SK-N-SH (cell line): ENCODE measurements around the gene SMARCC2. TPM values are rescaled to one million over a fixed set of nuclear protein-coding genes. Genes with fewer than 3 reads are reported as not detected.

Source experiments
- CTCF ChIA-PET: fragments of 300-600, 350-600 bp; formaldehyde crosslinking; extraction: SDS; loops from one replicate; lab custom pipeline; 2021; lab: Yijun Ruan, JAX
- POLR2A ChIA-PET: fragments of 350-600 bp; sonication (Branson Sonifier 250); formaldehyde crosslinking; extraction: SDS; loops from one replicate; lab custom pipeline; 2020; ENCODE audit warnings: antibody characterized with exemption, inconsistent platforms; lab: Yijun Ruan, JAX
- DNase-seq: peaks from one replicate; pipeline ENCODE4 v3.0.0; 2012
- H2AFZ ChIP-seq: fragments of 200-600 bp; sonication (generic); 2 replicates; pipeline ENCODE4 v1.8.1; 2016; ENCODE audit warnings: antibody characterized with exemption, mild to moderate bottlenecking, low read depth
- H3F3A ChIP-seq: fragments of 200-600 bp; sonication (generic); replicated peaks from 2 replicates; pipeline ENCODE3; 2016; ENCODE audit warnings: antibody characterized with exemption, mild to moderate bottlenecking; ENCODE audit not compliant: insufficient read depth
- H3K27ac ChIP-seq, 2 experiments: fragments of 200-500 bp in 1 of 2; fragments of 200-600 bp in 1 of 2; sonication (Bioruptor generic) in 1 of 2; sonication (generic), shearing (Covaris generic) in 1 of 2; 2 replicates each; pipeline versions ENCODE4 v1.5.1 to v1.6.1; 2014 to 2016; ENCODE audit warnings: low read depth in 2 of 2, inconsistent platforms in 1 of 2, low read length in 1 of 2, mild to moderate bottlenecking in 1 of 2, mixed read lengths in 1 of 2
- H3K27me3 ChIP-seq: fragments of 200-600 bp; sonication (generic), shearing (Covaris generic); 2 replicates; pipeline ENCODE4 v1.6.1; 2016; ENCODE audit warnings: mixed run types; ENCODE audit not compliant: insufficient read depth
- H3K36me3 ChIP-seq, 2 experiments: fragments of 200-500 bp in 1 of 2; fragments of 200-600 bp in 1 of 2; sonication (Bioruptor generic) in 1 of 2; sonication (generic) in 1 of 2; replicated peaks in 1 of 2; 2 replicates each; pipeline versions ENCODE3 to v1.5.1; 2014 to 2016; ENCODE audit warnings: low read length in 1 of 2, mild to moderate bottlenecking in 1 of 2; ENCODE audit not compliant: insufficient read depth in 2 of 2, control insufficient read depth in 1 of 2
- H3K4me1 ChIP-seq, 2 experiments: fragments of 200-500 bp in 1 of 2; fragments of 200-600 bp in 1 of 2; sonication (Bioruptor generic) in 1 of 2; sonication (generic), shearing (Covaris generic) in 1 of 2; 2 replicates each; pipeline versions ENCODE4 v1.5.1 to v1.6.1; 2014 to 2016; ENCODE audit warnings: low read depth in 1 of 2, low read length in 1 of 2, mixed run types in 1 of 2; ENCODE audit not compliant: insufficient read depth in 2 of 2, control insufficient read depth in 1 of 2
- H3K4me2 ChIP-seq: fragments of 200-600 bp; sonication (generic), shearing (Covaris generic); 2 replicates; pipeline ENCODE4 v1.6.1; 2017; ENCODE audit warnings: mixed run types
- H3K4me3 ChIP-seq, 2 experiments: fragments of 200-500 bp in 1 of 2; fragments of 200-600 bp in 1 of 2; sonication (Bioruptor generic) in 1 of 2; sonication (generic), shearing (Covaris generic) in 1 of 2; 2 replicates each; pipeline versions ENCODE4 v1.5.1 to v1.8.1; 2014 to 2016; ENCODE audit warnings: low read depth in 2 of 2, inconsistent platforms in 1 of 2, low read length in 1 of 2, mild to moderate bottlenecking in 1 of 2, mixed read lengths in 1 of 2, moderate library complexity in 1 of 2
- H3K79me2 ChIP-seq: fragments of 200-600 bp; sonication (generic); 2 replicates; pipeline ENCODE4 v1.8.1; 2017; ENCODE audit warnings: mild to moderate bottlenecking; ENCODE audit not compliant: insufficient read depth
- H3K9ac ChIP-seq: fragments of 200-600 bp; sonication (generic); 2 replicates; pipeline ENCODE4 v1.6.1; 2017; ENCODE audit warnings: mixed run types
- H3K9me2 ChIP-seq: fragments of 200-600 bp; sonication (generic); 2 replicates; pipeline ENCODE4 v1.6.1; 2017; ENCODE audit warnings: mixed run types
- H3K9me3 ChIP-seq: fragments of 200-600 bp; sonication (generic); 2 replicates; pipeline ENCODE4 v1.6.1; 2017; ENCODE audit warnings: mixed run types, mild to moderate bottlenecking, moderate library complexity
- H4K20me1 ChIP-seq: fragments of 200-600 bp; sonication (generic); 2 replicates; pipeline ENCODE4 v1.6.1; 2017; ENCODE audit warnings: mild to moderate bottlenecking, mixed run types; ENCODE audit not compliant: insufficient read depth
- EP300 ChIP-seq, 2 experiments: IDR thresholded peaks; 2 replicates each; pipeline versions ENCODE4 v1.4.0 to v1.6.1; 2012; ENCODE audit warnings: borderline replicate concordance in 1 of 2, low read depth in 1 of 2, low read length in 1 of 2
- FOSL2 ChIP-seq: IDR thresholded peaks from 2 replicates; pipeline ENCODE4 v1.4.0; 2012; ENCODE audit warnings: low read depth, mild to moderate bottlenecking, moderate library complexity, borderline replicate concordance
- FOXJ3 ChIP-seq: sonication (generic); formaldehyde crosslinking; IDR thresholded peaks from 2 replicates; pipeline ENCODE4 v1.5.1; 2020; ENCODE audit warnings: mild to moderate bottlenecking, missing genetic modification reagents
- FOXM1 ChIP-seq: IDR thresholded peaks from 2 replicates; pipeline ENCODE4 v1.4.0; 2012; ENCODE audit warnings: low read depth, mild to moderate bottlenecking
- MEF2A ChIP-seq: IDR thresholded peaks from 2 replicates; pipeline ENCODE4 v1.4.0; 2012; ENCODE audit warnings: low read depth, borderline replicate concordance
- MXI1 ChIP-seq: IDR thresholded peaks from 2 replicates; pipeline ENCODE4 v1.6.1; 2012; ENCODE audit warnings: mild to moderate bottlenecking, low read depth, low read length, improper control_type of control experiment
- NFIC ChIP-seq: IDR thresholded peaks from 2 replicates; pipeline ENCODE4 v1.4.0; 2012; ENCODE audit warnings: borderline replicate concordance
- NRF1 ChIP-seq: IDR thresholded peaks from 2 replicates; pipeline ENCODE4 v1.6.1; 2012; ENCODE audit warnings: low read depth, mild to moderate bottlenecking, low read length
- POLR2AphosphoS5 ChIP-seq: IDR thresholded peaks from 2 replicates; pipeline ENCODE4 v1.6.1; 2012; ENCODE audit warnings: low read depth, low read length
- RXRA ChIP-seq: IDR thresholded peaks from 2 replicates; pipeline ENCODE4 v1.4.0; 2012; ENCODE audit warnings: low read depth, mild to moderate bottlenecking, borderline replicate concordance
- SMC3 ChIP-seq: IDR thresholded peaks from 2 replicates; pipeline ENCODE4 v1.6.1; 2012; ENCODE audit warnings: low read depth, low read length, improper control_type of control experiment
- TAF1 ChIP-seq: IDR thresholded peaks from 2 replicates; pipeline ENCODE4 v1.6.1; 2012; ENCODE audit warnings: low read depth, mild to moderate bottlenecking, low read length, moderate library complexity, borderline replicate concordance
- TEAD4 ChIP-seq: IDR thresholded peaks from 2 replicates; pipeline ENCODE4 v1.4.0; 2012; ENCODE audit warnings: mild to moderate bottlenecking, borderline replicate concordance; ENCODE audit not compliant: insufficient read depth
- YY1 ChIP-seq: IDR thresholded peaks from 2 replicates; pipeline ENCODE4 v1.4.0; 2012; ENCODE audit warnings: low read depth, mild to moderate bottlenecking
- WGBS: methylation state at CpG from one replicate; pipeline ENCODE4 v1.1.6; 2017; ENCODE audit warnings: low lambda C conversion rate; 5-methylcytosine and 5-hydroxymethylcytosine counted together
- polyA plus RNA-seq, 3 experiments: library from polyadenylated mRNA; depleted of rRNA; stranded (reverse); fragments of >200 nt; gene quantifications; 2 replicates each; pipeline ENCODE4 v1.2.3, GENCODE V29; 2012
- TF ChIP-seq, protein P1 (sequence below): fragments of 150-350 bp; IDR thresholded peaks from 2 replicates; pipeline ENCODE4 v1.6.1; 2017; ENCODE audit warnings: antibody characterized with exemption, low read length, low read depth, borderline replicate concordance
- TF ChIP-seq, protein P2 (sequence below): IDR thresholded peaks from 2 replicates; pipeline ENCODE4 v1.6.1; 2012; ENCODE audit warnings: mild to moderate bottlenecking, low read depth, low read length, moderate library complexity
- TF ChIP-seq, protein P3 (sequence below): IDR thresholded peaks from 2 replicates; pipeline ENCODE4 v1.4.0; 2012; ENCODE audit warnings: low read depth, borderline replicate concordance
- TF ChIP-seq, protein P4 (sequence below): fragments of 200-600 bp; sonication (generic); IDR thresholded peaks from 2 replicates; pipeline ENCODE4 v1.6.1; 2017; ENCODE audit warnings: antibody characterized with exemption, mild to moderate bottlenecking, moderate library complexity
- TF ChIP-seq, protein P5 (sequence below): IDR thresholded peaks from 2 replicates; pipeline ENCODE4; 2012
- TF ChIP-seq, protein P6 (sequence below): IDR thresholded peaks from 2 replicates; pipeline ENCODE4 v1.4.0; 2012; ENCODE audit warnings: low read depth, borderline replicate concordance

Gene SMARCC2
- polyA plus RNA-seq (2012; rRNA removed), result 64.3 and 73.0 TPM in 2 replicates
- 41.9 and 47.1 TPM in 2 replicates for polyA plus RNA-seq (2012; cell fraction: cytosol; rRNA removed)
- polyA plus RNA-seq (2012; cell fraction: nucleus; rRNA removed), result 145 and 203 TPM in 2 replicates

DNA sequence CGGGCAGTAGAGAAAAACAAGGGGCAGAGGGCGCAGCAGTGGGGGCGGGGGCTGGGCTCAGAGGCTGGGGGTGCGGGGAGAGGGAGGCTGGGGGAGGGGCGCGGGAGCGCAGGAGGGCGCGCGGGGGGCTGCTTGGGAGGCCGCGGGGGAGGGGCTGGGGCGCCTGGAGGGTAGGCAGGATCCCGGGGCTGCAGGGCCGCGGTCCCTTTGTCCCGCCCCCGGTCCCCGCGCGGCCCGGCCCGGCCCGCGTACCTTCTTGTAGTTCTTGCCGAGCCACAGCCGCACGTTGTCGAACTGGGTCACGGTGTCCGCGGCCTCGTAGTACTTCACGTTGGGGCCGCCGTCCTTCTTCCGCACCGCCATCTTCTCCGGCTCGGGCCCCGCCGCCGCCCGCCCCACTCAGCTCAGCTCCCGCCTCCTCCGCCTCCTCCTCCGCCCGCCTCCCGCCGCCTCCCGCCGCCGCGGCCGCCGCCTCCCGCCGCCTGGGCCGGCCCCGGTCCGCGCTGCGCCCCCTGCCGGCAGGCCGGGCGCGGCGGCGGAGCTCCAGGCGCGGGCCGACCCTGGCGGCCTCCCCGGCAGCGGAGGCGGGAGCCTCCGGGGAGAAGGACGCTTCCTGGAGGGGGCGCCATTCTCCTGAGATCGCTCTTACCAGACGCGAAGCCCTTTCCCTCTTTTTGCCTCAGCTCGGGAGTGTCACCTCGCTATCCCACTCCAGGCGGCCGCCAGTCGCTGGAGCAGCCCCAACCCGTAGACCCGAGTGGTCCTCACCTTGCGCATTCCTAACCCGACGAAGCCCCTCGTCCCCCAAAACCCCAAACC is at the start of gene SMARCC2:
TSS of gene SMARCC2 (minus strand) at position 385 of the 819 bp plus-strand sequence. CDS start at position 363, 22 bp downstream.
- no peaks in the 10 kb centered on the region for H3K27me3 ChIP-seq
- peak within 1 kb of the TSS; percentile 97 for H3K4me2 ChIP-seq
- peak within 1 kb of the TSS; percentile 87 to 91 for H3K4me3 ChIP-seq
- DNase-seq, result peak; percentile 97
- ChIA-PET POLR2A (interaction anchor here (0.7 to 2.2 kb wide), 15 partner anchors 26 to 272 kb away, joined by 3 to 21 read pairs (median 4); partner anchors contain the start of genes ANKRD52, COQ10A, ESYT1 and MYL6), CTCF (interaction anchor here (0.6 to 13.8 kb wide), 72 partner anchors 10 to 1416 kb away, joined by 3 to 272 read pairs (median 5); partner anchors contain the start of genes ANKRD52, COQ10A, CS and ERBB3)
- no peaks in the 10 kb centered on the region for H3K9me2 ChIP-seq
- peak within 1 kb of the TSS; percentile 83 to 87 for H3K27ac ChIP-seq
- H3K9me3 ChIP-seq, result no peaks in the 10 kb centered on the region
- peaks cover 8% of the 10 kb centered on the region for H4K20me1 ChIP-seq
- peaks cover 16 to 26% of the 10 kb centered on the region in 2 experiments for H3K36me3 ChIP-seq
- peak within 1 kb of the TSS; percentile 94 for H3K9ac ChIP-seq
- H3K4me1 ChIP-seq, result peaks cover 8 to 13% of the 10 kb centered on the region in 2 experiments; a peak in 2 of 4 replicates
- H3K79me2 ChIP-seq, result peaks cover 46% of the 10 kb centered on the region
- 1% methylated on average over 15 of the region's 93 CpGs for WGBS
- H2AFZ ChIP-seq, result peak within 1 kb of the TSS; percentile 96
- peaks cover 19% of the 10 kb centered on the region for H3F3A ChIP-seq
- no peak for TF ChIP-seq FOXJ3
- no peak for TF ChIP-seq FOXM1
- TF ChIP-seq, protein P1, sequence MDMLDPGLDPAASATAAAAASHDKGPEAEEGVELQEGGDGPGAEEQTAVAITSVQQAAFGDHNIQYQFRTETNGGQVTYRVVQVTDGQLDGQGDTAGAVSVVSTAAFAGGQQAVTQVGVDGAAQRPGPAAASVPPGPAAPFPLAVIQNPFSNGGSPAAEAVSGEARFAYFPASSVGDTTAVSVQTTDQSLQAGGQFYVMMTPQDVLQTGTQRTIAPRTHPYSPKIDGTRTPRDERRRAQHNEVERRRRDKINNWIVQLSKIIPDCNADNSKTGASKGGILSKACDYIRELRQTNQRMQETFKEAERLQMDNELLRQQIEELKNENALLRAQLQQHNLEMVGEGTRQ, result no peak
- no peak; the same call in 1 of the 2 replicates for TF ChIP-seq NFIC
- peak; percentile 81 for TF ChIP-seq YY1
- TF ChIP-seq, protein P2, sequence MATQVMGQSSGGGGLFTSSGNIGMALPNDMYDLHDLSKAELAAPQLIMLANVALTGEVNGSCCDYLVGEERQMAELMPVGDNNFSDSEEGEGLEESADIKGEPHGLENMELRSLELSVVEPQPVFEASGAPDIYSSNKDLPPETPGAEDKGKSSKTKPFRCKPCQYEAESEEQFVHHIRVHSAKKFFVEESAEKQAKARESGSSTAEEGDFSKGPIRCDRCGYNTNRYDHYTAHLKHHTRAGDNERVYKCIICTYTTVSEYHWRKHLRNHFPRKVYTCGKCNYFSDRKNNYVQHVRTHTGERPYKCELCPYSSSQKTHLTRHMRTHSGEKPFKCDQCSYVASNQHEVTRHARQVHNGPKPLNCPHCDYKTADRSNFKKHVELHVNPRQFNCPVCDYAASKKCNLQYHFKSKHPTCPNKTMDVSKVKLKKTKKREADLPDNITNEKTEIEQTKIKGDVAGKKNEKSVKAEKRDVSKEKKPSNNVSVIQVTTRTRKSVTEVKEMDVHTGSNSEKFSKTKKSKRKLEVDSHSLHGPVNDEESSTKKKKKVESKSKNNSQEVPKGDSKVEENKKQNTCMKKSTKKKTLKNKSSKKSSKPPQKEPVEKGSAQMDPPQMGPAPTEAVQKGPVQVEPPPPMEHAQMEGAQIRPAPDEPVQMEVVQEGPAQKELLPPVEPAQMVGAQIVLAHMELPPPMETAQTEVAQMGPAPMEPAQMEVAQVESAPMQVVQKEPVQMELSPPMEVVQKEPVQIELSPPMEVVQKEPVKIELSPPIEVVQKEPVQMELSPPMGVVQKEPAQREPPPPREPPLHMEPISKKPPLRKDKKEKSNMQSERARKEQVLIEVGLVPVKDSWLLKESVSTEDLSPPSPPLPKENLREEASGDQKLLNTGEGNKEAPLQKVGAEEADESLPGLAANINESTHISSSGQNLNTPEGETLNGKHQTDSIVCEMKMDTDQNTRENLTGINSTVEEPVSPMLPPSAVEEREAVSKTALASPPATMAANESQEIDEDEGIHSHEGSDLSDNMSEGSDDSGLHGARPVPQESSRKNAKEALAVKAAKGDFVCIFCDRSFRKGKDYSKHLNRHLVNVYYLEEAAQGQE, result peak; percentile 65; the same call in 1 of the 2 replicates
- no peak for TF ChIP-seq MEF2A
- TF ChIP-seq FOSL2, result no peak
- TF ChIP-seq TEAD4, result no peak
- TF ChIP-seq NRF1, result no peak
- 0 out of 2 replicates have a peak, but pooled peaks have one; percentile 37 for TF ChIP-seq TAF1
- TF ChIP-seq, protein P3, sequence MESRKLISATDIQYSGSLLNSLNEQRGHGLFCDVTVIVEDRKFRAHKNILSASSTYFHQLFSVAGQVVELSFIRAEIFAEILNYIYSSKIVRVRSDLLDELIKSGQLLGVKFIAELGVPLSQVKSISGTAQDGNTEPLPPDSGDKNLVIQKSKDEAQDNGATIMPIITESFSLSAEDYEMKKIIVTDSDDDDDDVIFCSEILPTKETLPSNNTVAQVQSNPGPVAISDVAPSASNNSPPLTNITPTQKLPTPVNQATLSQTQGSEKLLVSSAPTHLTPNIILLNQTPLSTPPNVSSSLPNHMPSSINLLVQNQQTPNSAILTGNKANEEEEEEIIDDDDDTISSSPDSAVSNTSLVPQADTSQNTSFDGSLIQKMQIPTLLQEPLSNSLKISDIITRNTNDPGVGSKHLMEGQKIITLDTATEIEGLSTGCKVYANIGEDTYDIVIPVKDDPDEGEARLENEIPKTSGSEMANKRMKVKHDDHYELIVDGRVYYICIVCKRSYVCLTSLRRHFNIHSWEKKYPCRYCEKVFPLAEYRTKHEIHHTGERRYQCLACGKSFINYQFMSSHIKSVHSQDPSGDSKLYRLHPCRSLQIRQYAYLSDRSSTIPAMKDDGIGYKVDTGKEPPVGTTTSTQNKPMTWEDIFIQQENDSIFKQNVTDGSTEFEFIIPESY, result no peak
- TF ChIP-seq, protein P4, sequence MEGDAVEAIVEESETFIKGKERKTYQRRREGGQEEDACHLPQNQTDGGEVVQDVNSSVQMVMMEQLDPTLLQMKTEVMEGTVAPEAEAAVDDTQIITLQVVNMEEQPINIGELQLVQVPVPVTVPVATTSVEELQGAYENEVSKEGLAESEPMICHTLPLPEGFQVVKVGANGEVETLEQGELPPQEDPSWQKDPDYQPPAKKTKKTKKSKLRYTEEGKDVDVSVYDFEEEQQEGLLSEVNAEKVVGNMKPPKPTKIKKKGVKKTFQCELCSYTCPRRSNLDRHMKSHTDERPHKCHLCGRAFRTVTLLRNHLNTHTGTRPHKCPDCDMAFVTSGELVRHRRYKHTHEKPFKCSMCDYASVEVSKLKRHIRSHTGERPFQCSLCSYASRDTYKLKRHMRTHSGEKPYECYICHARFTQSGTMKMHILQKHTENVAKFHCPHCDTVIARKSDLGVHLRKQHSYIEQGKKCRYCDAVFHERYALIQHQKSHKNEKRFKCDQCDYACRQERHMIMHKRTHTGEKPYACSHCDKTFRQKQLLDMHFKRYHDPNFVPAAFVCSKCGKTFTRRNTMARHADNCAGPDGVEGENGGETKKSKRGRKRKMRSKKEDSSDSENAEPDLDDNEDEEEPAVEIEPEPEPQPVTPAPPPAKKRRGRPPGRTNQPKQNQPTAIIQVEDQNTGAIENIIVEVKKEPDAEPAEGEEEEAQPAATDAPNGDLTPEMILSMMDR, result peak; percentile 70
- peak; percentile 50; the same call in 1 of the 2 replicates for TF ChIP-seq POLR2AphosphoS5
- peak; percentile 67 for TF ChIP-seq SMC3
- peak; percentile 12; the same call in 1 of the 2 replicates for TF ChIP-seq MXI1
- TF ChIP-seq EP300 (IDR thresholded peaks at IDR 0.05; ENCODE audit: borderline replicate concordance in 1 of 2, low read depth in 1 of 2, low read length in 1 of 2), result no peak
- TF ChIP-seq RXRA, result no peak
- TF ChIP-seq, protein P5, sequence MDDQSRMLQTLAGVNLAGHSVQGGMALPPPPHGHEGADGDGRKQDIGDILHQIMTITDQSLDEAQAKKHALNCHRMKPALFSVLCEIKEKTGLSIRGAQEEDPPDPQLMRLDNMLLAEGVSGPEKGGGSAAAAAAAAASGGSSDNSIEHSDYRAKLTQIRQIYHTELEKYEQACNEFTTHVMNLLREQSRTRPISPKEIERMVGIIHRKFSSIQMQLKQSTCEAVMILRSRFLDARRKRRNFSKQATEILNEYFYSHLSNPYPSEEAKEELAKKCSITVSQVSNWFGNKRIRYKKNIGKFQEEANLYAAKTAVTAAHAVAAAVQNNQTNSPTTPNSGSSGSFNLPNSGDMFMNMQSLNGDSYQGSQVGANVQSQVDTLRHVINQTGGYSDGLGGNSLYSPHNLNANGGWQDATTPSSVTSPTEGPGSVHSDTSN, result no peak; the same call in none of the 2 replicates
- TF ChIP-seq, protein P6, sequence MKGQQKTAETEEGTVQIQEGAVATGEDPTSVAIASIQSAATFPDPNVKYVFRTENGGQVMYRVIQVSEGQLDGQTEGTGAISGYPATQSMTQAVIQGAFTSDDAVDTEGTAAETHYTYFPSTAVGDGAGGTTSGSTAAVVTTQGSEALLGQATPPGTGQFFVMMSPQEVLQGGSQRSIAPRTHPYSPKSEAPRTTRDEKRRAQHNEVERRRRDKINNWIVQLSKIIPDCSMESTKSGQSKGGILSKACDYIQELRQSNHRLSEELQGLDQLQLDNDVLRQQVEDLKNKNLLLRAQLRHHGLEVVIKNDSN, result no peak
